Prostate gland (tissue), 2 donors: Measurements from ENCODE around the gene LZIC.

Source experiments
- POLR2AphosphoS5 ChIP-seq: sonication (generic); formaldehyde crosslinking; IDR thresholded peaks from one replicate; pipeline ENCODE4 v1.6.1; 2017; ENCODE audit warnings: antibody characterized with exemption
- TF ChIP-seq, protein P1 (sequence below), 4 experiments: fragments of 200-600 bp in 2 of 4; fragments of 450-650 bp in 2 of 4; sonication (generic) in 2 of 4; IDR thresholded peaks; 1 replicate in 3 of 4; 2 replicates in 1 of 4; pipeline ENCODE4 v1.5.1; 2016 to 2019; ENCODE audit warnings: antibody characterized with exemption in 4 of 4, mild to moderate bottlenecking in 2 of 4, moderate library complexity in 2 of 4

DNA sequence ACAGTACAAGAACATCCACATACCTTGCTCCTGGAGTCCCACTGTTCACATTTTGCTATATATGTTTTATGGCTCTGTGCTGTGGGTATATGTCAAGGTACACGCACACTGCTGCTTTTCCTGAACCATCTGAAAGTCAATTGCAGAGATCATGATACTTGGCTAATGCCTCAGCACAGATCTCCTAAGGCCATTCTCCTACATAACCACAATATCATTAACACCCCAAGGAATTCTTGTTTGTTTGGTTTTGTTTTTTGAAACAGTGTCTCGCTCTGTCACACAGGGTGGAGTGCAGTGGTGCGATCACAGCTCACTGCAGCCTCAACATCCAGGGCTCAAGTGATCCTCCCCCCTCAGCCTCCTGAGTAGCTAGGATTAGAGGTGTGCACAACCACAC lies 49.1 kb downstream of the LZIC start:
- TF ChIP-seq, protein P1, sequence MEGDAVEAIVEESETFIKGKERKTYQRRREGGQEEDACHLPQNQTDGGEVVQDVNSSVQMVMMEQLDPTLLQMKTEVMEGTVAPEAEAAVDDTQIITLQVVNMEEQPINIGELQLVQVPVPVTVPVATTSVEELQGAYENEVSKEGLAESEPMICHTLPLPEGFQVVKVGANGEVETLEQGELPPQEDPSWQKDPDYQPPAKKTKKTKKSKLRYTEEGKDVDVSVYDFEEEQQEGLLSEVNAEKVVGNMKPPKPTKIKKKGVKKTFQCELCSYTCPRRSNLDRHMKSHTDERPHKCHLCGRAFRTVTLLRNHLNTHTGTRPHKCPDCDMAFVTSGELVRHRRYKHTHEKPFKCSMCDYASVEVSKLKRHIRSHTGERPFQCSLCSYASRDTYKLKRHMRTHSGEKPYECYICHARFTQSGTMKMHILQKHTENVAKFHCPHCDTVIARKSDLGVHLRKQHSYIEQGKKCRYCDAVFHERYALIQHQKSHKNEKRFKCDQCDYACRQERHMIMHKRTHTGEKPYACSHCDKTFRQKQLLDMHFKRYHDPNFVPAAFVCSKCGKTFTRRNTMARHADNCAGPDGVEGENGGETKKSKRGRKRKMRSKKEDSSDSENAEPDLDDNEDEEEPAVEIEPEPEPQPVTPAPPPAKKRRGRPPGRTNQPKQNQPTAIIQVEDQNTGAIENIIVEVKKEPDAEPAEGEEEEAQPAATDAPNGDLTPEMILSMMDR (IDR thresholded peaks at IDR 0.05), result no peak
- TF ChIP-seq POLR2AphosphoS5, result no peak
